H1 (cell line): Measurements from ENCODE around the gene MKI67. TPM values are rescaled to one million over a fixed set of nuclear protein-coding genes. Genes with fewer than 3 reads are reported as not detected.

Experiments used
- CTCF ChIA-PET: fragments of 300-600 bp; sonication (Branson Sonifier 250); formaldehyde crosslinking; loops from one replicate; lab custom pipeline; 2021; ENCODE audit not compliant: partially characterized antibody; lab: Charles Lee
- POLR2A ChIA-PET: fragments of 300-600 bp; sonication (Branson Sonifier 250); formaldehyde crosslinking; loops from one replicate; lab custom pipeline; 2021; ENCODE audit warnings: inconsistent platforms; ENCODE audit not compliant: partially characterized antibody; lab: Charles Lee
- DNase-seq, 2 experiments: peaks; one replicate each; pipeline versions ENCODE4 v3.0.0 to v3.0.0-alpha.2; 2010 to 2022; ENCODE audit warnings: low spot score in 2 of 2, low read depth in 1 of 2, mixed read lengths in 1 of 2
- FAIRE-seq: peaks from 2 replicates; lab custom pipeline; 2011; peaks lifted over from hg19 to GRCh38; lab: Jason Lieb, UNC
- H2AFZ ChIP-seq: 2 replicates; pipeline ENCODE4 v1.8.1; 2012; ENCODE audit warnings: low read length, inconsistent platforms
- H2AK5ac ChIP-seq: 2 replicates; pipeline ENCODE4 v1.6.1; 2013; ENCODE audit warnings: low read depth, low read length
- H2BK120ac ChIP-seq: replicated peaks from 2 replicates; pipeline ENCODE3; 2013; ENCODE audit warnings: low read depth, low read length, inconsistent platforms
- H2BK12ac ChIP-seq: 2 replicates; pipeline ENCODE4 v1.6.1; 2013; ENCODE audit warnings: low read depth, low read length
- H2BK15ac ChIP-seq: 2 replicates; pipeline ENCODE4 v1.6.1; 2013; ENCODE audit warnings: low read length
- H2BK20ac ChIP-seq: 2 replicates; pipeline ENCODE4 v1.6.1; 2013; ENCODE audit warnings: low read length
- H2BK5ac ChIP-seq: 2 replicates; pipeline ENCODE4 v1.6.1; 2013; ENCODE audit warnings: low read depth, low read length
- H3K14ac ChIP-seq: 2 replicates; pipeline ENCODE4 v1.6.1; 2013; ENCODE audit warnings: inconsistent platforms; ENCODE audit not compliant: insufficient read length
- H3K18ac ChIP-seq: 2 replicates; pipeline ENCODE4 v1.6.1; 2013; ENCODE audit warnings: low read length; ENCODE audit errors: extremely low read depth
- H3K23ac ChIP-seq: 2 replicates; pipeline ENCODE4 v1.6.1; 2013; ENCODE audit warnings: inconsistent platforms; ENCODE audit not compliant: insufficient read length
- H3K23me2 ChIP-seq: 2 replicates; pipeline ENCODE4 v1.6.1; 2013; ENCODE audit warnings: low read depth, low read length
- H3K27ac ChIP-seq: 2 replicates; pipeline ENCODE4 v1.6.1; 2011; ENCODE audit warnings: low read depth, low read length, inconsistent platforms
- H3K27me3 ChIP-seq, 4 experiments: replicated peaks in 1 of 4; 1 replicate in 1 of 4; 2 replicates in 3 of 4; pipeline versions ENCODE4 v1.6.1 to v1.8.1; 2011 to 2013; ENCODE audit warnings: low read length in 3 of 4, mild to moderate bottlenecking in 3 of 4, inconsistent platforms in 2 of 4, mixed read lengths in 2 of 4, moderate library complexity in 1 of 4; ENCODE audit not compliant: control insufficient read depth in 3 of 4, insufficient read depth in 3 of 4; ENCODE audit errors: extremely low read depth in 1 of 4
- H3K36me3 ChIP-seq, 4 experiments: 2 replicates each; pipeline versions ENCODE4 v1.6.1 to v1.8.1; 2011 to 2013; ENCODE audit warnings: mild to moderate bottlenecking in 4 of 4, low read length in 3 of 4, moderate library complexity in 2 of 4, control low read depth in 1 of 4, inconsistent platforms in 1 of 4; ENCODE audit not compliant: insufficient read depth in 4 of 4, control insufficient read depth in 2 of 4
- H3K4ac ChIP-seq: replicated peaks from 2 replicates; pipeline ENCODE3; 2013; ENCODE audit warnings: low read length, low read depth, mixed read lengths, inconsistent platforms; ENCODE audit not compliant: insufficient read length
- H3K4me1 ChIP-seq, 4 experiments: replicated peaks in 1 of 4; 1 replicate in 1 of 4; 2 replicates in 3 of 4; pipeline versions ENCODE4 v1.6.1 to v1.8.1; 2011 to 2013; ENCODE audit warnings: low read length in 3 of 4, inconsistent platforms in 2 of 4, mixed read lengths in 1 of 4; ENCODE audit not compliant: insufficient read depth in 4 of 4, control insufficient read depth in 3 of 4
- H3K4me2 ChIP-seq, 2 experiments: 2 replicates each; pipeline versions ENCODE4 v1.6.1 to v1.8.1; 2011 to 2013; ENCODE audit warnings: low read depth in 2 of 2, low read length in 2 of 2, control low read depth in 1 of 2, inconsistent platforms in 1 of 2, mild to moderate bottlenecking in 1 of 2; ENCODE audit not compliant: insufficient read depth in 1 of 2
- H3K4me3 ChIP-seq, 4 experiments: fragments of 200-600, 300-600 bp in 1 of 4; sonication (generic), shearing (Covaris generic), sonication (Bioruptor Twin) in 1 of 4; 2 replicates each; pipeline versions ENCODE4 v1.5.1 to v1.8.1; 2011 to 2016; ENCODE audit warnings: low read length in 4 of 4, low read depth in 3 of 4, control low read depth in 2 of 4, inconsistent platforms in 2 of 4, mild to moderate bottlenecking in 2 of 4, mixed read lengths in 1 of 4, moderate library complexity in 1 of 4; ENCODE audit not compliant: insufficient read depth in 2 of 4; ENCODE audit errors: extremely low read depth in 1 of 4
- H3K56ac ChIP-seq: replicated peaks from 2 replicates; pipeline ENCODE3; 2013; ENCODE audit warnings: low read depth, mild to moderate bottlenecking, mixed read lengths, low read length, inconsistent platforms; ENCODE audit not compliant: insufficient read length
- H3K79me1 ChIP-seq: 2 replicates; pipeline ENCODE4 v1.6.1; 2013; ENCODE audit warnings: low read depth, low read length, control low read depth
- H3K79me2 ChIP-seq, 2 experiments: 2 replicates each; pipeline versions ENCODE4 v1.6.1 to v1.8.1; 2012 to 2013; ENCODE audit warnings: low read length in 2 of 2, mild to moderate bottlenecking in 2 of 2, inconsistent platforms in 1 of 2; ENCODE audit not compliant: insufficient read depth in 2 of 2, control insufficient read depth in 1 of 2
- H3K9ac ChIP-seq, 4 experiments: replicated peaks in 1 of 4; 1 replicate in 1 of 4; 2 replicates in 3 of 4; pipeline versions ENCODE4 v1.6.1 to v1.8.1; 2011 to 2013; ENCODE audit warnings: low read depth in 3 of 4, low read length in 3 of 4, control low read depth in 2 of 4, mild to moderate bottlenecking in 2 of 4, moderate library complexity in 2 of 4, inconsistent platforms in 1 of 4; ENCODE audit errors: extremely low read depth in 1 of 4
- H3K9me3 ChIP-seq, 2 experiments: 2 replicates each; pipeline versions ENCODE4 v1.6.1 to v1.8.1; 2012 to 2013; ENCODE audit warnings: mild to moderate bottlenecking in 2 of 2, moderate library complexity in 2 of 2, control low read depth in 1 of 2, inconsistent platforms in 1 of 2, low read depth in 1 of 2, low read length in 1 of 2, mixed read lengths in 1 of 2; ENCODE audit not compliant: insufficient read depth in 2 of 2
- H4K20me1 ChIP-seq, 2 experiments: replicated peaks in 1 of 2; 2 replicates each; pipeline versions ENCODE3 to v1.8.1; 2011 to 2013; ENCODE audit warnings: inconsistent platforms in 2 of 2, low read length in 2 of 2, mild to moderate bottlenecking in 1 of 2; ENCODE audit not compliant: insufficient read depth in 2 of 2, control insufficient read depth in 1 of 2
- H4K5ac ChIP-seq: 2 replicates; pipeline ENCODE4 v1.6.1; 2013; ENCODE audit warnings: low read length, low read depth, mixed read lengths, inconsistent platforms; ENCODE audit not compliant: insufficient read length
- H4K8ac ChIP-seq: 2 replicates; pipeline ENCODE4 v1.8.0; 2013; ENCODE audit warnings: mild to moderate bottlenecking, moderate library complexity, low read length, inconsistent platforms; ENCODE audit not compliant: insufficient read depth; ENCODE audit errors: extremely low read depth
- H4K91ac ChIP-seq: replicated peaks from 2 replicates; pipeline ENCODE3; 2013; ENCODE audit warnings: low read length, mixed read lengths, inconsistent platforms; ENCODE audit not compliant: insufficient read length
- CBX5 ChIP-seq: fragments of 300-800, 300-1000 bp; sonication (generic); IDR thresholded peaks from 2 replicates; pipeline ENCODE4 v1.7.1; 2016; ENCODE audit warnings: antibody characterized with exemption, low read length, low read depth
- CBX8 ChIP-seq: fragments of 300-800, 300-1000 bp; sonication (generic); IDR thresholded peaks from 2 replicates; pipeline ENCODE4 v1.7.1; 2016; ENCODE audit warnings: low read depth, low read length, borderline replicate concordance
- WGBS, 2 experiments: shearing (Covaris generic) in 1 of 2; methylation state at CpG; one replicate each; pipeline versions ENCODE4 v1.1.6 to v1.1.7; 2013 to 2015; ENCODE audit warnings: low lambda C conversion rate in 2 of 2, mixed read lengths in 2 of 2, inconsistent platforms in 1 of 2, low coverage in 1 of 2, missing lambda C conversion rate in 1 of 2; ENCODE audit not compliant: insufficient replicate concordance in 2 of 2, insufficient coverage in 1 of 2, insufficient read length in 1 of 2; ENCODE audit errors: extremely low coverage in 1 of 2, missing lambda C conversion rate in 1 of 2; 5-methylcytosine and 5-hydroxymethylcytosine counted together
- polyA plus RNA-seq, 7 experiments: library from polyadenylated mRNA; depleted of rRNA in 3 of 7; stranded (reverse) in 5 of 7; unstranded in 2 of 7; fragments of >200 nt in 5 of 7; fragments of 200-250 nt in 2 of 7; gene quantifications; 1 replicate in 5 of 7; 2 replicates in 1 of 7; 4 replicates in 1 of 7; pipeline versions ENCODE4 v1.2.1 to v1.2.3, GENCODE V29; 2011 to 2013; ENCODE audit warnings: missing spikeins in 2 of 7, mixed read lengths in 2 of 7
- total RNA-seq: library from RNA; stranded (reverse); fragmentation: NEBNext Ultra II Directional; extraction: Animal tissue kit (Norgen Biotek cat#: 25700); gene quantifications from 2 replicates; pipeline ENCODE4 v1.2.1, GENCODE V29; 2021

MKI67 gene
- total and polyA plus RNA-seq, 2 of the 8 experiments (the other 6 are each of a cell fraction or from before 2014, with no cell fraction given) = 15.8 to 85.1 TPM

DNA sequence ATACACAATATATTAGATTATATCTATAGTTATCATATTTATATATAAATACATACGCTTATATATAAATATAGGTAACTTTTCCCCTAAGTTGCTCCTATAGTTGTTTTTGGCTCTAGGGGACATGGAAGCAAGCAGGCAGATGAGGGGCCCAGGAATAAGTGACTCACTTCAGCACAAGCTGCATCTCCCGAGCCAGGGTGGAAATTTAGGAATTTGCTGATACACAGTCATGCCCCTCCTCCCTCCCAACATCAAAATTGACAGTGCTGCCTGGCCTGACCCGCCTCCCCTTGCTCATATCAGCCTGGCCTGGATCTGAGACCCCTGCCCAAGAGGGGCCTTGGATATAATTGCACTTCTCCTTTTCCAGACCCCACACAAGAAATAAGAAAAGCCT lies 33.8 kb downstream of the MKI67 start:
- WGBS, 2 experiments = 72% methylated on average over 3 of the region's 3 CpGs; no CpG with 5 or more reads in 1 of the 2 experiments
- H2BK120ac ChIP-seq = no peak overlapping the region
- CTCF ChIA-PET = interaction anchor here (0.6 to 2.4 kb wide), 27 partner anchors 11 to 1907 kb away, joined by 3 to 26 read pairs (median 3); no protein-coding TSS in a partner anchor

More for the DNA sequence above, 33.8 kb downstream of the MKI67 start:
- H3K9ac ChIP-seq = no peak overlapping the region
- no peaks in the 10 kb centered on the region for H3K79me1 ChIP-seq
- no peaks in the 10 kb centered on the region for H3K27me3 ChIP-seq
- H3K4me2 ChIP-seq = no peak overlapping the region
- H3K23me2 ChIP-seq = no peaks in the 10 kb centered on the region
- no peak overlapping the region for H3K18ac ChIP-seq
- FAIRE-seq = no peak
- H4K5ac ChIP-seq = no peak overlapping the region
- H2BK12ac ChIP-seq = no peak overlapping the region
- H4K20me1 ChIP-seq = no peaks in the 10 kb centered on the region
- H2BK5ac ChIP-seq = no peak overlapping the region
- H3K4me3 ChIP-seq = no peak overlapping the region
- H3K14ac ChIP-seq = no peak overlapping the region
- 0 out of 7 replicates have a peak, but pooled peaks cover 0 to 3% (median under 1%) of the 10 kb centered on the region in 4 experiments for H3K4me1 ChIP-seq
- H4K91ac ChIP-seq = no peak overlapping the region
- H3K36me3 ChIP-seq = peaks cover 0 to 5% (median under 1%) of the 10 kb centered on the region in 4 experiments; a peak in 5 of 8 replicates
- no peak overlapping the region for H3K56ac ChIP-seq
- no peaks in the 10 kb centered on the region for H3K9me3 ChIP-seq
- H3K4ac ChIP-seq = no peak overlapping the region
- H4K8ac ChIP-seq = no peak overlapping the region
- POLR2A ChIA-PET = interaction anchor here (1.1 kb wide), 2 partner anchors 13 to 93 kb away, joined by 3 read pairs; no protein-coding TSS in a partner anchor
- H2BK15ac ChIP-seq = no peak overlapping the region
- H3K23ac ChIP-seq = no peak overlapping the region
- no peak overlapping the region for H2AK5ac ChIP-seq
- H3K27ac ChIP-seq = no peak overlapping the region
- H2BK20ac ChIP-seq = no peak overlapping the region
- TF ChIP-seq CBX8 (no peak), CBX5 (no peak)
- H2AFZ ChIP-seq = no peak overlapping the region
- no peak for DNase-seq
- no peaks in the 10 kb centered on the region for H3K79me2 ChIP-seq
